BJ (cell line): Measurements from ENCODE around the gene LEMD2. TPM values are rescaled to one million over a fixed set of nuclear protein-coding genes. Genes with fewer than 3 reads are reported as not detected.
A peak's percentile ranks its signal among the peaks of the same experiment; 100 is the strongest.

Experiments
- CTCF ChIA-PET: fragments of 350-600 bp; formaldehyde crosslinking; extraction: SDS; loops from one replicate; lab custom pipeline; 2021; ENCODE audit warnings: antibody characterized with exemption, inconsistent platforms; lab: Yijun Ruan, JAX
- POLR2A ChIA-PET: fragments of 300-600 bp; sonication (Branson Sonifier 250); formaldehyde crosslinking; extraction: SDS; loops from one replicate; lab custom pipeline; 2021; ENCODE audit warnings: antibody characterized with exemption; lab: Charles Lee
- DNase-seq: peaks from one replicate; pipeline ENCODE4 v3.0.0-alpha.2; 2011; ENCODE audit warnings: low read depth
- H3K27me3 ChIP-seq: 2 replicates; pipeline ENCODE4 v1.6.0; 2011; ENCODE audit warnings: low read length; ENCODE audit not compliant: control insufficient read depth, insufficient read depth
- H3K36me3 ChIP-seq: 2 replicates; pipeline ENCODE4 v1.5.1; 2011; ENCODE audit warnings: low read length; ENCODE audit not compliant: control insufficient read depth, insufficient read depth
- H3K4me3 ChIP-seq: 2 replicates; pipeline ENCODE4 v1.5.1; 2011; ENCODE audit warnings: low read depth, mild to moderate bottlenecking, control low read depth, low read length
- CTCF ChIP-seq: IDR thresholded peaks from 2 replicates; pipeline ENCODE4 v1.5.1; 2011; ENCODE audit warnings: low read depth, mild to moderate bottlenecking, control low read depth, inconsistent platforms, low read length, moderate library complexity; ENCODE audit not compliant: insufficient read depth
- polyA plus RNA-seq: library from polyadenylated mRNA; depleted of rRNA; stranded (reverse); fragments of >200 nt; gene quantifications from 2 replicates; pipeline ENCODE4 v1.2.3, GENCODE V29; 2011

The LEMD2 gene
- polyA plus RNA-seq, 1 experiment: 59.8 TPM

GRCh38 chr6:33787954-33788693 is 806 bp downstream of the LEMD2 start:
- H3K36me3 ChIP-seq: peaks cover 12% of the 10 kb centered on the region
- CTCF ChIA-PET: interaction anchor here (0.5 to 5.6 kb wide), 11 partner anchors 9 to 782 kb away, joined by 3 to 36 read pairs (median 3); partner anchors contain the start of gene UQCC2

GRCh38 chr6:33787346-33787953 is 1.5 kb downstream of the LEMD2 start:
- Histone ChIP-seq H3K4me3 (peak overlapping the region; percentile 58), H3K36me3 (peaks cover 16% of the 10 kb centered on the region), H3K27me3 (no peaks in the 10 kb centered on the region)
- no peak for TF ChIP-seq CTCF
- POLR2A ChIA-PET: interaction anchor here (0.5 kb wide), 1 partner anchor 44 kb away, joined by 3 read pairs; no protein-coding TSS in a partner anchor
- CTCF ChIA-PET: interaction anchor here (0.5 to 5.6 kb wide), 10 partner anchors 8 to 783 kb away, joined by 3 to 36 read pairs (median 4); partner anchors contain the start of gene UQCC2
- no peak for DNase-seq

More at GRCh38 chr6:33787954-33788693, 806 bp downstream of the LEMD2 start:
- POLR2A ChIA-PET: interaction anchor here (0.5 kb wide), 1 partner anchor 43 kb away, joined by 3 read pairs; no protein-coding TSS in a partner anchor
- peak overlapping the region; percentile 58 for H3K4me3 ChIP-seq
- no peak for DNase-seq
- TF ChIP-seq CTCF: 0 out of 2 replicates have a peak, but pooled peaks have one; percentile 11
- peaks cover 1% of the 10 kb centered on the region; the same call in 1 of the 2 replicates for H3K27me3 ChIP-seq

GRCh38 chr6:33786736-33787135 is 2.2 kb downstream of the LEMD2 start:
- POLR2A ChIA-PET: no interaction called here
- TF ChIP-seq CTCF: no peak
- no peak overlapping the region for H3K4me3 ChIP-seq
- H3K27me3 ChIP-seq: no peaks in the 10 kb centered on the region
- peaks cover 19% of the 10 kb centered on the region for H3K36me3 ChIP-seq
- CTCF ChIA-PET: interaction anchor here (1.0 to 5.6 kb wide), 3 partner anchors 7 to 41 kb away, joined by 4 to 36 read pairs (median 6); partner anchors contain the start of gene IP6K3
- no peak for DNase-seq

- no peak overlapping the region for H3K4me3 ChIP-seq
- DNase-seq: peak; percentile 83
- TF ChIP-seq CTCF: no peak
- POLR2A ChIA-PET: no interaction called here
- CTCF ChIA-PET: interaction anchor here (1.2 to 5.6 kb wide), 4 partner anchors 14 to 74 kb away, joined by 3 to 36 read pairs (median 4); partner anchors contain the start of genes IP6K3 and UQCC2
- no peaks in the 10 kb centered on the region for H3K27me3 ChIP-seq
- peaks cover 19% of the 10 kb centered on the region for H3K36me3 ChIP-seq
Measured at GRCh38 chr6:33785778-33786177, 3.2 kb downstream of the LEMD2 start.

GRCh38 chr6:33784787-33785186 is 4.1 kb downstream of the LEMD2 start:
- no peaks in the 10 kb centered on the region for H3K27me3 ChIP-seq
- no peak for DNase-seq
- POLR2A ChIA-PET: interaction anchor here (0.7 kb wide), 1 partner anchor 867 kb away, joined by 3 read pairs; no protein-coding TSS in a partner anchor
- CTCF ChIA-PET: interaction anchor here (0.6 to 5.6 kb wide), 4 partner anchors 13 to 243 kb away, joined by 3 to 36 read pairs (median 3); partner anchors contain the start of gene UQCC2
- peaks cover 28% of the 10 kb centered on the region for H3K36me3 ChIP-seq
- H3K4me3 ChIP-seq: no peak overlapping the region
- TF ChIP-seq CTCF: no peak
